ENCODE results near the gene OR4D2.
A peak's percentile ranks its signal among the peaks of the same experiment; 100 is the strongest.

Gene OR4D2

DNA sequence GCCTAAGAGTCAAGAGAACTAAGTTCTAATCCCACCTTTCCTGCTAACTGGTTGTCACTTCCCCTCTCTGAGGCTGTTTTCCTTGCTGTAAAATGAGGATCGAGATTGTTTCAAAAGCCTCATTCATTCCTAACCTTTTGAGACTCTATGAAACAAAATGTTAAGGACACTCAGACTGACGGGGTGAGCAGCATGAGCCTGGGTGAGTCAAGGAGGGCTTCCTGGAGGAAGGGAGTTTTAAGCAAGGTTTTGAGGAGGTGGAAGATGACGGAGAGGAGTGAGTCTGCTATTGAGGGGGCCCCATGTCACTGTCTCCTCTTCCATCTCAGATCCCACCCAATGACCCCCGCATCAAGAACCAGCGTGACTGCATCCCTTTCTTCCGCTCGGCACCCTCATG is 29.8 kb downstream of the OR4D2 start:
- intact Hi-C loops (cut with DNase I; ENCODE audit: low total_unique reads), result no loop called here
- DNase-seq, result no peak
- no peak overlapping the region for H3K4me3 ChIP-seq
- TF ChIP-seq CTCF (IDR thresholded peaks at IDR 0.05), result no peak
- peaks cover 0 to 3% (median 0%) of the 10 kb centered on the region in 4 donors for H3K4me1 ChIP-seq
- no peak overlapping the region for H3K27ac ChIP-seq
- no peaks in the 10 kb centered on the region for H3K36me3 ChIP-seq
- H3K27me3 ChIP-seq, result peaks cover 0 to 52% of the 10 kb centered on the region in 2 donors
- H3K9me3 ChIP-seq, result no peaks in the 10 kb centered on the region

DNA sequence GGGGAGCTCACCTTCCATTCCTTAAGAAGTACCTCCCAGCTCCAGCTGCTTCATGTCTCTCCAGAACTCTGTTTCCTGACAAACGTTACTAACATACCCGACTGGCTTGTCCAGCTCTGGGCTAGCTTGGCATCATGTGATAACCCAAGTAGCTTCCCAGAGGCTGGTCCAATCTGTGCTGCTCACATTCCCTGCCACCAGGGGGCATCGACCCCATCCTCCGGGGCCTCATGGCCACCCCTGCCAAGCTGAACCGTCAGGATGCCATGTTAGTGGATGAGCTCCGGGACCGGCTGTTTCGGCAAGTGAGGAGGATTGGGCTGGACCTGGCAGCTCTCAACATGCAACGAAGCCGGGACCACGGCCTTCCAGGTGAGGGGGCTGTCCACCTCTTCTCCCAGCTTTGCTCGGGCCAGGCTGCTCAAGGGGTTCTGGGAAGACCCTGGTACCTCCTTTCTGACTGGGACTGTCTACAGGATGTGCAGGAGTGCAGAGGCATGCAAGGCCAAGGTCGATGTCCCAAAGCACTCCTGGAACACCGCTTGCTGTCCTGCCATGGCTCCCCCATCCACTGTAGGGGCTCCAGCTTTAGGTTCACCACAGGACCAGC is 33.3 kb downstream of the OR4D2 start:
- no peak for DNase-seq
- Histone ChIP-seq H3K9me3 (no peaks in the 10 kb centered on the region), H3K27ac (no peak overlapping the region)

DNA sequence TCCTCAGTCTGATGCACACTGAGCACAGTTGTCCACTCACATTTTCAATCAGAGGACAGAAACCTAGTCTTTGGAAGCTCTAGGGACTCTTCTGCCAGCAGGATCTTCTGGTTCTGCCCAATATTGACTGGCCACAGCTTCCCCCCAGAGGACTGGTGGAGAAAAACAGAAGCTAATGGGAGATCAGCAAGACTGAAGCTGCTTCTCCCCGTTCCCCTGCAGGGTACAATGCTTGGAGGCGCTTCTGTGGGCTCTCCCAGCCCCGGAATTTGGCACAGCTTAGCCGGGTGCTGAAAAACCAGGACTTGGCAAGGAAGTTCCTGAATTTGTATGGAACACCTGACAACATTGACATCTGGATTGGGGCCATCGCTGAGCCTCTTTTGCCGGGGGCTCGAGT is 36.1 kb downstream of the OR4D2 start:
- Histone ChIP-seq H3K4me1 (peaks cover 0 to 3% (median 0%) of the 10 kb centered on the region in 4 donors), H3K27ac (no peak overlapping the region), H3K4me3 (no peak overlapping the region), H3K36me3 (peaks cover 0 to 36% (median 17%) of the 10 kb centered on the region in 3 donors), H3K27me3 (peaks cover 0 to 19% of the 10 kb centered on the region in 2 donors), H3K9me3 (no peaks in the 10 kb centered on the region)
- no peak for DNase-seq
- TF ChIP-seq CTCF (IDR thresholded peaks at IDR 0.05), result no peak
- intact Hi-C loops (cut with DNase I; ENCODE audit: low total_unique reads), result no loop called here

More for the DNA sequence above, 33.3 kb downstream of the OR4D2 start:
- Histone ChIP-seq H3K4me3 (no peak overlapping the region), H3K27me3 (peaks cover 0 to 28% of the 10 kb centered on the region in 2 donors), H3K36me3 (peaks cover 0 to 10% (median 0%) of the 10 kb centered on the region in 3 donors), H3K4me1 (peaks cover 0 to 3% (median 0%) of the 10 kb centered on the region in 4 donors)
- intact Hi-C loops (cut with DNase I; ENCODE audit: low total_unique reads), result no loop called here
- TF ChIP-seq CTCF (IDR thresholded peaks at IDR 0.05), result peak in 1 of 2 experiments; percentile 22

DNA sequence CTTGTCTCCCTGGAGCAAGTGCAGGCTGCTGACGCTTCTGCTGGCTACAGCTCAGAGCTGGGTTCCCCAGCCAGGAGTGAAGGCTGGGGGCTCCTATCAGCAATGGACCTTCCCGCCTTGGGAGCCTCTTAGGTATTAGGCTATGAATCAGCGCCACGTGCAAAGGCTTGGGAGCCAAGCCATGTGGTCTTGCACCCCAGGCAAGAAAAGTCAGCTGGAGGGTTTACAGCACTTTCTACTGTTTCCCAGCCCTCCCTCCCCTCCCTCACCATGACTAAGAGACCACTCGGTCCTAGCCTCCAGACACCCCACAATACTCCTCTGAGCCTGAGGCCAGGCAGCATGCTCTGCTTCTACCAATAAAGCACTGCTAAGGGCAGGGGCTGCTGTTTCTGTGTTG is 38.0 kb downstream of the OR4D2 start:
- no peak for TF ChIP-seq CTCF (IDR thresholded peaks at IDR 0.05)
- no peak overlapping the region for H3K27ac ChIP-seq
- intact Hi-C loops (cut with DNase I; ENCODE audit: low total_unique reads), result no loop called here
- peaks cover 0 to 2% (median 0%) of the 10 kb centered on the region in 4 donors for H3K4me1 ChIP-seq
- peaks cover 0 to 1% of the 10 kb centered on the region in 2 donors for H3K27me3 ChIP-seq
- peaks cover 3 to 56% (median 33%) of the 10 kb centered on the region in 3 donors for H3K36me3 ChIP-seq
- H3K4me3 ChIP-seq, result no peak overlapping the region
- DNase-seq, result no peak
- H3K9me3 ChIP-seq, result no peaks in the 10 kb centered on the region

- H3K9me3 ChIP-seq, result no peaks in the 10 kb centered on the region
- no peak for TF ChIP-seq CTCF (IDR thresholded peaks at IDR 0.05)
- no peak for DNase-seq
- H3K27ac ChIP-seq, result no peak overlapping the region
- H3K4me1 ChIP-seq, result no peaks in the 10 kb centered on the region
- H3K27me3 ChIP-seq, result no peaks in the 10 kb centered on the region
- H3K4me3 ChIP-seq, result no peak overlapping the region
- peaks cover 9 to 67% (median 45%) of the 10 kb centered on the region in 3 donors for H3K36me3 ChIP-seq
- intact Hi-C loops (cut with DNase I; ENCODE audit: low total_unique reads), result no loop called here
Measured at GRCh38 chr17:58205936-58206335, 39.2 kb downstream of the OR4D2 start.

All from tibial artery (tissue), 4 donors.